ENCODE results near the gene SRPK2.

DNA sequence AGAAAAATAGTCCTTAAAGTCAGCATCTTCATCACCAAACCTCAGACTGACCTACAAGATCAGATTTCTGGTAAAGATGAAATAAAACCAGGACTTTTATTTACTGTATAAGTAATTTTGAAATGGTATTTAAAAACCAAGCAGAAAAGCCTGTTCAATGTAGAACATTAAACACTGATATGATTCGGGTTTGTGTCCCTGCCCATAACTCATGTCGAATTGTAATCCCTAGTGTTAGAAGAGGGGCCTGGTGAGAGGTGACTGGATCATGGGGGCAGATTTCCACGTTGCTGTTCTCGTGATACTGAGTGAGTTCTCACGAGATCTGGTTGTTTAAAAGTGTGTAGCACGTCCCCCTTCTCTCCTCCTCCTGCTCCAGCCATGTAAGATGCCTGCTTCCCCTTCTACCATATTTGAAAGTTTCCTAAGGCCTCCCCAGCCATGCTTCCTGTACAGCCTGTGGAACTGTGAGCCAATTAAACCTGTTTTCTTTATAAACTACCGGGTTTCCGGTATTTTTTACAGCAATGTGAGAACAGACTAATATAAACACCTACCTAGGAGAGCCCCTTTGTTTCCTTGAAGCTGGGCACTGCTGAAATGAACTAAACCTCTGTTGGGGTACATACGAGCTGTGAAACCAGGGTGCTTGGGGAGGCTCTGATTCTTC lies 254.6 kb downstream of the SRPK2 start:
- TF ChIP-seq, protein P1, sequence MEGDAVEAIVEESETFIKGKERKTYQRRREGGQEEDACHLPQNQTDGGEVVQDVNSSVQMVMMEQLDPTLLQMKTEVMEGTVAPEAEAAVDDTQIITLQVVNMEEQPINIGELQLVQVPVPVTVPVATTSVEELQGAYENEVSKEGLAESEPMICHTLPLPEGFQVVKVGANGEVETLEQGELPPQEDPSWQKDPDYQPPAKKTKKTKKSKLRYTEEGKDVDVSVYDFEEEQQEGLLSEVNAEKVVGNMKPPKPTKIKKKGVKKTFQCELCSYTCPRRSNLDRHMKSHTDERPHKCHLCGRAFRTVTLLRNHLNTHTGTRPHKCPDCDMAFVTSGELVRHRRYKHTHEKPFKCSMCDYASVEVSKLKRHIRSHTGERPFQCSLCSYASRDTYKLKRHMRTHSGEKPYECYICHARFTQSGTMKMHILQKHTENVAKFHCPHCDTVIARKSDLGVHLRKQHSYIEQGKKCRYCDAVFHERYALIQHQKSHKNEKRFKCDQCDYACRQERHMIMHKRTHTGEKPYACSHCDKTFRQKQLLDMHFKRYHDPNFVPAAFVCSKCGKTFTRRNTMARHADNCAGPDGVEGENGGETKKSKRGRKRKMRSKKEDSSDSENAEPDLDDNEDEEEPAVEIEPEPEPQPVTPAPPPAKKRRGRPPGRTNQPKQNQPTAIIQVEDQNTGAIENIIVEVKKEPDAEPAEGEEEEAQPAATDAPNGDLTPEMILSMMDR (IDR thresholded peaks at IDR 0.05), result no peak
- TF ChIP-seq POLR2A (IDR thresholded peaks at IDR 0.05) (no peak), POLR2AphosphoS5 (IDR thresholded peaks at IDR 0.05) (no peak)

All from prostate gland (tissue), 2 donors.